HepG2 (cell line): ENCODE measurements around the gene EFL1. TPM values are rescaled to one million over a fixed set of nuclear protein-coding genes. Genes with fewer than 3 reads are reported as not detected.

Experiments used
- ETV5 ChIP-seq: IDR thresholded peaks from 2 replicates; pipeline ENCODE4 v1.6.1; 2018; ENCODE audit warnings: missing biosample characterization, missing genetic modification reagents, inconsistent platforms, borderline replicate concordance
- FOXK1 ChIP-seq: sonication (generic); formaldehyde crosslinking; IDR thresholded peaks from 2 replicates; pipeline ENCODE4 v1.4.0; 2020; ENCODE audit warnings: low read depth, missing genetic modification reagents, borderline replicate concordance
- IRF1 ChIP-seq: sonication (generic); formaldehyde crosslinking; IDR thresholded peaks from 2 replicates; pipeline ENCODE4 v1.4.0; 2020; ENCODE audit warnings: low read depth, mild to moderate bottlenecking, missing genetic modification reagents
- KLF11 ChIP-seq: IDR thresholded peaks from 2 replicates; pipeline ENCODE4 v1.6.1; 2016; ENCODE audit warnings: missing compliant biosample characterization
- KLF16 ChIP-seq, 2 experiments: sonication (generic) in 1 of 2; formaldehyde crosslinking in 1 of 2; IDR thresholded peaks; 2 replicates each; pipeline versions ENCODE4 v1.6.1 to v1.8.0; 2016 to 2023; ENCODE audit warnings: missing genetic modification reagents in 2 of 2, missing compliant biosample characterization in 1 of 2
- MBNL3 ChIP-seq: fragments of 250-450 bp; sonication (Bioruptor Pico); conservative IDR thresholded peaks from 2 replicates; pipeline ENCODE4 v1.8.0; 2022; ENCODE audit warnings: mild to moderate bottlenecking, inconsistent platforms
- MED1 ChIP-seq: sonication (generic); formaldehyde crosslinking; IDR thresholded peaks from 2 replicates; pipeline ENCODE4 v1.4.0; 2020; ENCODE audit warnings: missing genetic modification reagents
- MLX ChIP-seq: IDR thresholded peaks from 2 replicates; pipeline ENCODE4 v1.6.1; 2016
- MYPOP ChIP-seq: sonication (generic); formaldehyde crosslinking; IDR thresholded peaks from 2 replicates; pipeline ENCODE4 v1.8.1; 2023; ENCODE audit warnings: mild to moderate bottlenecking, moderate library complexity, missing genetic modification reagents
- NFE2 ChIP-seq: sonication (generic); formaldehyde crosslinking; IDR thresholded peaks from 2 replicates; pipeline ENCODE4 v1.4.0; 2020; ENCODE audit warnings: missing genetic modification reagents
- NFKBIZ ChIP-seq: IDR thresholded peaks from 2 replicates; pipeline ENCODE4 v1.6.1; 2018; ENCODE audit warnings: missing genetic modification reagents, missing compliant biosample characterization
- PBX2 ChIP-seq: IDR thresholded peaks from 2 replicates; pipeline ENCODE4 v1.6.1; 2016; ENCODE audit warnings: control low read depth
- SAFB2 ChIP-seq: sonication (generic); formaldehyde crosslinking; IDR thresholded peaks from 2 replicates; pipeline ENCODE4 v1.5.1; 2020; ENCODE audit warnings: missing genetic modification reagents, low read depth, mild to moderate bottlenecking, borderline replicate concordance
- SP1 ChIP-seq, 2 experiments: fragments of 450-650 bp in 1 of 2; sonication (generic) in 1 of 2; formaldehyde crosslinking in 1 of 2; IDR thresholded peaks; 2 replicates each; pipeline versions ENCODE4 v1.4.0 to v1.6.1; 2016 to 2020; ENCODE audit warnings: missing genetic modification reagents in 1 of 2
- STAG1 ChIP-seq: sonication (generic); formaldehyde crosslinking; IDR thresholded peaks from 2 replicates; pipeline ENCODE4 v1.4.0; 2020; ENCODE audit warnings: missing genetic modification reagents
- ZBTB39 ChIP-seq: sonication (generic); formaldehyde crosslinking; IDR thresholded peaks from 2 replicates; pipeline ENCODE4 v1.5.0; 2020; ENCODE audit warnings: missing genetic modification reagents
- ZBTB7B ChIP-seq: sonication (generic); formaldehyde crosslinking; IDR thresholded peaks from 2 replicates; pipeline ENCODE4 v1.4.0; 2020; ENCODE audit warnings: missing genetic modification reagents
- ZNF24 ChIP-seq: fragments of 450-650 bp; IDR thresholded peaks from 2 replicates; pipeline ENCODE4 v1.6.1; 2017; ENCODE audit warnings: antibody characterized with exemption, mild to moderate bottlenecking
- ZNF30 ChIP-seq: sonication (generic); formaldehyde crosslinking; IDR thresholded peaks from 2 replicates; pipeline ENCODE4 v1.5.0; 2020; ENCODE audit warnings: mild to moderate bottlenecking, missing genetic modification reagents
- ZNF512B ChIP-seq: sonication (generic); formaldehyde crosslinking; IDR thresholded peaks from 2 replicates; pipeline ENCODE4 v1.5.1; 2020; ENCODE audit warnings: missing genetic modification reagents, mild to moderate bottlenecking, borderline replicate concordance
- ZNF83 ChIP-seq: sonication (generic); formaldehyde crosslinking; IDR thresholded peaks from 2 replicates; pipeline ENCODE4 v1.4.0; 2020; ENCODE audit warnings: missing genetic modification reagents, mild to moderate bottlenecking, borderline replicate concordance
- ZSCAN31 ChIP-seq: sonication (generic); formaldehyde crosslinking; IDR thresholded peaks from 2 replicates; pipeline ENCODE4 v1.5.0; 2020; ENCODE audit warnings: low read depth, mild to moderate bottlenecking, missing genetic modification reagents
- polyA plus RNA-seq, 8 experiments: library from polyadenylated mRNA; depleted of rRNA in 3 of 8; stranded (reverse) in 7 of 8; unstranded in 1 of 8; fragments of >200 nt; fragmentation: Illumina TruSeq in 4 of 8; extraction: Trizol in 4 of 8; gene quantifications; 2 replicates each; pipeline versions ENCODE4 v1.2.1 to v1.2.3, GENCODE V29; 2011 to 2016; ENCODE audit warnings: low read depth in 4 of 8, missing spikeins in 1 of 8, mixed read lengths in 1 of 8; ENCODE audit not compliant: insufficient read depth in 1 of 8
- total RNA-seq, 5 experiments: library from RNA; depleted of rRNA; stranded (reverse); fragments of >200 nt; fragmentation: Illumina TruSeq; extraction: Trizol; gene quantifications; 2 replicates each; pipeline ENCODE4 v1.2.3, GENCODE V29; 2016; ENCODE audit warnings: low read depth in 1 of 5

EFL1 gene
- total and polyA plus RNA-seq, 2 of the 13 experiments (the other 11 are each of a cell fraction or from before 2014, with no cell fraction given), result 6.4 to 12.0 TPM

- 0 out of 2 replicates have a peak, but pooled peaks have one; percentile 28 for TF ChIP-seq FOXK1 (CRISPR knock-in tag)
- TF ChIP-seq KLF11 (CRISPR knock-in tag), result no peak
- no peak for TF ChIP-seq MYPOP
- no peak for TF ChIP-seq STAG1 (CRISPR knock-in tag)
- no peak for TF ChIP-seq MLX (CRISPR knock-in tag)
- TF ChIP-seq ZNF83 (CRISPR knock-in tag), result no peak
- no peak for TF ChIP-seq ZNF24
- 0 out of 4 replicates have a peak, but pooled peaks of 1 of the 2 experiments have one; percentile 54 for TF ChIP-seq KLF16 (CRISPR knock-in tag; IDR thresholded peaks at IDR 0.05)
- TF ChIP-seq ZNF512B (CRISPR knock-in tag), result no peak
- no peak for TF ChIP-seq PBX2 (CRISPR knock-in tag)
- TF ChIP-seq ETV5 (CRISPR knock-in tag), result peak; percentile 55; the same call in 1 of the 2 replicates
- TF ChIP-seq IRF1, result no peak
- TF ChIP-seq NFE2 (CRISPR knock-in tag), result no peak
- TF ChIP-seq SP1 (IDR thresholded peaks at IDR 0.05), result no peak
- peak; percentile 61; the same call in 1 of the 2 replicates for TF ChIP-seq SP1 (CRISPR knock-in tag; IDR thresholded peaks at IDR 0.05)
- TF ChIP-seq ZBTB39 (CRISPR knock-in tag), result no peak
- no peak; the same call in 1 of the 2 replicates for TF ChIP-seq ZSCAN31
- no peak for TF ChIP-seq ZNF30 (CRISPR knock-in tag)
- no peak for TF ChIP-seq ZBTB7B (CRISPR knock-in tag)
- no peak for TF ChIP-seq NFKBIZ (CRISPR knock-in tag)
- peak; percentile 7; the same call in 1 of the 2 replicates for TF ChIP-seq MED1 (CRISPR knock-in tag)
- no peak for TF ChIP-seq SAFB2
- no peak for TF ChIP-seq MBNL3 (CRISPR knock-in tag)
Measured at GRCh38 chr15:82262422-82263026, at the start of gene EFL1, which contains the start of gene SAXO2 (continued).
